Measurements from ENCODE around the gene NR1I2.

Gene NR1I2

DNA sequence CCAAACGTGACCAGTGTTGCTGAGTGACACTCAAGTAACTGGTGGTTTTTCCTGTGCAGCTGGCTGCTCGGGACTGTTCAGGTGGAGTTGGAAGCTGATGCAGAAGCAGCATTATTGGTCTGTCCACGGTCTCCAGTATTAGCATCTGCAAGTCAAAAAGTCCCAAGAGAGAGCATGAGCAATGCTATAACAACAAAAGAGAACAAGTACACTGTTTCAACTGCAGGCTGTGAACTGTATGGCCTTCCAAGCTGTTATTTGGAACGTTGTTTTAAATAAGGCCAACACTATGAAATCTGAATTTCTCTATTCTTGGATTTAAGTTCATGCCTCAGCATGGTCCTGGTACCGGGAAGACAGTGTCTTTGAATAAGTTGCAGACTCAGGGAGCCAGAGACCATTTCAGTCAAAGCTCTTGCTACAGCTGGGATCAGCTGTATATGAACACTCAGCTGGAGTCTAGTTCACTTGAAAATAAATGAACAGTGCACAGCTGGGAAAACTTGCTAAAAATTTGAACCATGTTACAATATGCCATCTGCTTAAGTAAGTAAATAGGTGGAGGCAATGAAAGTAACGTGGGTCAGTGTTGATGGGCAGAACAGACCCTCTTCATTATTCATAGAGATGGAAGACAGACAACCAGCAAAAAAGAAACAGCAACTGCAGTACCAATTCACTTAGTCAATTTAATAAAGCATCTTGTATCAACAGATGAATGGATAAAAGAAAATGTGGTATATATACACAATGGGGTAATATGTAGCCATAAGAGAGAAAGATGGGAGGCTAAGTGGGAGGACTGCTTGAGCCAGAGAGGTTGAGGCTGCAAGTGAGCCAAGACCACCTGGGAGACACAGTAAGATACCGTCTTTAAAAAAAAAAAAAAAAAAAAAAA, 45.1 kb downstream of the NR1I2 start:
- no peaks in the 10 kb centered on the region for H3K4me1 Mint-ChIP-seq (ENCODE audit: low read depth)
- no peaks in the 10 kb centered on the region for H3K9me3 Mint-ChIP-seq
- no peak overlapping the region for H3K4me3 Mint-ChIP-seq
- H3K27ac Mint-ChIP-seq = no peak overlapping the region
- H3K36me3 Mint-ChIP-seq (ENCODE audit: low read depth) = peaks cover 16% of the 10 kb centered on the region
- no peaks in the 10 kb centered on the region for H3K27me3 Mint-ChIP-seq

GRCh38 chr3:119829420-119829819, 47.5 kb downstream of the NR1I2 start:
- H3K4me3 Mint-ChIP-seq = no peak overlapping the region
- H3K4me1 Mint-ChIP-seq (ENCODE audit: low read depth) = peaks cover under 1% of the 10 kb centered on the region
- no peaks in the 10 kb centered on the region for H3K27me3 Mint-ChIP-seq
- H3K9me3 Mint-ChIP-seq = no peaks in the 10 kb centered on the region
- H3K36me3 Mint-ChIP-seq (ENCODE audit: low read depth) = peaks cover 20% of the 10 kb centered on the region
- H3K27ac Mint-ChIP-seq = no peak overlapping the region

DNA sequence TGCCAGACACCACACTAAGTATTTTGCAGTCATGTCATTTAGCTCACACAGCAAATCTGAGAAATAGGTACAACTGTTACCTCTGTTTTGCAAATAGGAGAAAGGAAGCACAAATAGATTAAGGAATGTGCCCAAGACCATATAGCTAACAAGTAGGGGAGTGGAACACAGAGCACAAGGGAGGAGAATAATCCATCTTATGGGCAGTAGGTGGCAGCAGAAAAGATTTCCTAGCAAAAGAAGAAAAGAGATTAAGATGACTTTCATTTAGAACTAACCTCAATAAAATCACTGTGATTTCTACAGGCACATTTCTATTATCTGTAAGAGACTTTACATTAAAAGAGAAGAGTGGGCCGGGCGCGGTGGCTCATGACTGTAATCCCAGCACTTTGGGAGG, 49.1 kb downstream of the NR1I2 start:
- no peak overlapping the region for H3K4me3 Mint-ChIP-seq
- H3K27ac Mint-ChIP-seq = no peak overlapping the region

GRCh38 chr3:119831941-119832371, 50.1 kb downstream of the NR1I2 start:
- H3K4me3 Mint-ChIP-seq = no peak overlapping the region
- H3K27ac Mint-ChIP-seq = no peak overlapping the region
- H3K4me1 Mint-ChIP-seq (ENCODE audit: low read depth) = peaks cover 11% of the 10 kb centered on the region
- H3K36me3 Mint-ChIP-seq (ENCODE audit: low read depth) = peaks cover 8% of the 10 kb centered on the region
- no peaks in the 10 kb centered on the region for H3K9me3 Mint-ChIP-seq
- H3K27me3 Mint-ChIP-seq = no peaks in the 10 kb centered on the region

More for the DNA sequence above, 49.1 kb downstream of the NR1I2 start:
- H3K4me1 Mint-ChIP-seq (ENCODE audit: low read depth) = peaks cover 11% of the 10 kb centered on the region
- H3K36me3 Mint-ChIP-seq (ENCODE audit: low read depth) = peaks cover 9% of the 10 kb centered on the region
- H3K9me3 Mint-ChIP-seq = no peaks in the 10 kb centered on the region
- H3K27me3 Mint-ChIP-seq = no peaks in the 10 kb centered on the region

GRCh38 chr3:119834754-119835370, 53.0 kb downstream of the NR1I2 start:
- no peak overlapping the region for H3K27ac Mint-ChIP-seq
- peaks cover 11% of the 10 kb centered on the region for H3K36me3 Mint-ChIP-seq (ENCODE audit: low read depth)
- H3K9me3 Mint-ChIP-seq = no peaks in the 10 kb centered on the region
- no peak overlapping the region for H3K4me3 Mint-ChIP-seq
- H3K4me1 Mint-ChIP-seq (ENCODE audit: low read depth) = peaks cover 11% of the 10 kb centered on the region
- no peaks in the 10 kb centered on the region for H3K27me3 Mint-ChIP-seq

DNA sequence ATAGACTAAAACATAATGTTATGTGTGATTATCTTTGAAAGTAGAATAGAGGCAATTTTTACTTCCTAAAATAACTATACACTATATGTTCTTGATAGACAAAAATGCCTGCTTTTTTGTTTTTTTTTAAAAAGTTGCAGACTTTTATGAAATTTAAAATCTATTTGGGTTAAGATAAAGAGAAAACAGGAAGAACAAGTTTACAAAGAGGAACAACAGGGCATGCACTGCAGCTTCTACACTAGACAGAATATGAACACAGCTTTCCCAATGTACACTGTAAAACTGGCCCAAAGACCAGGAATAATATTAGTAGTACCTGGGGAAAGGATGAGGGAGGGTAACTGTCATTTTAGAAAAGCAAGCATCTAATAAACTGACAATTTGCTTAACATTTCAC, 53.7 kb downstream of the NR1I2 start:
- no peaks in the 10 kb centered on the region for H3K9me3 Mint-ChIP-seq
- H3K4me1 Mint-ChIP-seq (ENCODE audit: low read depth) = peaks cover 11% of the 10 kb centered on the region
- H3K27ac Mint-ChIP-seq = no peak overlapping the region
- no peak overlapping the region for H3K4me3 Mint-ChIP-seq
- peaks cover 11% of the 10 kb centered on the region for H3K36me3 Mint-ChIP-seq (ENCODE audit: low read depth)
- no peaks in the 10 kb centered on the region for H3K27me3 Mint-ChIP-seq

DNA sequence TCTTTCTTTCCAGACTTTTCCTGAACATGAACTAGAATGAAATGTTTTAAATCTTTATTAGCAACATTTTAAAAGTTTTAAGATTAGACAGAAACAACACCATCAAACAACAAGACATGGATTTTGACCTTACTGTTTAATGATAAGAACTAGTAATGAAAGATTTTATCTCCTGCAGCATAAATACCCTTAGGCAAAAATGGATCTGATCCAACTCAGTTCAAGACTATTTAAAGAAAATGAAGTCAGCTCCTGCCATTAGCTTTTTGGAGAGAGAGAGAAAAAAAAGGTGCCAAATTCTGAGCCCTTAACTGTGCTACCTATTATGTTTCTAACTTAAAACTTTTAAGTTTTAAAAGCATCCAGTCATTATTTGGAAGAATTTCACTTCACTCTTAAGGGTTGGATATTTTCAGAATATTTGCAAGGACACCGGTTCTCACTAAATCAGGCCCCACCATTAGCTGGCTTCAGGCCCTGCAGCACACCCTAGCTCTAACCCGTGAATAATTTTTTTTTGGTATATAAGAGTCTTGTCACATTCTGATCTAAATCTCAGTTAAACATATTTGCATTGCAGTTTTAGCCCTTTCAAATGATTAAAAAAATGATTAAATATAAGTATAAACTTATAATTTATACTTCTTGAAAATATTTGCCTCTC, 60.0 kb downstream of the NR1I2 start:
- Mint-ChIP-seq H3K4me3 (no peak overlapping the region), H3K4me1 (ENCODE audit: low read depth) (no peaks in the 10 kb centered on the region), H3K27me3 (no peaks in the 10 kb centered on the region), H3K9me3 (no peaks in the 10 kb centered on the region), H3K27ac (no peak overlapping the region), H3K36me3 (ENCODE audit: low read depth) (peaks cover 32% of the 10 kb centered on the region)

DNA sequence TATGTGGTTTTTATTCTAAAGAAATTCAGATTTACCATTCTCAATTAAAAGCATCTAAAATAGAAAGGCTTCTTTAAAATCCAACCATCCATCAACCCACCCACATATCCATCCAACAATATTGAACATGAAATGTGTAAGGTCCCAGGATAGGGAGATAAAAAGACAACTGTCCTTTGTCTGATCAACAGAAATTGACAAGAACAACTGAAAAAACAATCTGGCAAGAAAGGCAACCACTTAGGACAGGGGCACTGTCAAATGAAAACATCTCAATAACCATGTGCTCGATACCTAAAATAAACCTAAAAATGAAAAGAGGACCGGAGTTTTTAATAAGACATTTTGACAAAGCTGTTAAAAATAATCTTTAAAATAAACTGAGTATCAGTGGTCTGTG, 67.2 kb downstream of the NR1I2 start:
- Mint-ChIP-seq H3K9me3 (no peaks in the 10 kb centered on the region), H3K4me3 (no peak overlapping the region), H3K36me3 (ENCODE audit: low read depth) (peaks cover 56% of the 10 kb centered on the region), H3K4me1 (ENCODE audit: low read depth) (no peaks in the 10 kb centered on the region), H3K27me3 (no peaks in the 10 kb centered on the region), H3K27ac (no peak overlapping the region)

DNA sequence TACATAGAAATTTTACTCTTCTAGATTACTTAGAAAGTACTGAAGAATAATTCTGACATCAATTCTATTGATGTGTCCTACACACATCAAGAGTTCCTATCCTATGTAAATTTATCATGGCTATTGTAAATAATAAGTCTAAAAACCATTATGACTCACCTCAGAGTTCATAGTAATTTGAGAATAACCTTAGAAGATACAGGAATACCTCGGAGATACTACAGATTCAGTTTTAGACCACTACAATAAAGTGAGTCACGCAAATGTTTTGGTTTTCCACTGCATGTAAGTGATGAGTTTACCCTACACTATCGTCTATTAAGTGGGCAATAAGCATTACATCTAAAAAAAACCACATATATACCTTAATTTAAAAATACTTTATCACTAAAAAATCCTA, 74.8 kb downstream of the NR1I2 start:
- peaks cover 72% of the 10 kb centered on the region for H3K36me3 Mint-ChIP-seq (ENCODE audit: low read depth)
- no peak overlapping the region for H3K4me3 Mint-ChIP-seq
- peaks cover 21% of the 10 kb centered on the region for H3K9me3 Mint-ChIP-seq

DNA sequence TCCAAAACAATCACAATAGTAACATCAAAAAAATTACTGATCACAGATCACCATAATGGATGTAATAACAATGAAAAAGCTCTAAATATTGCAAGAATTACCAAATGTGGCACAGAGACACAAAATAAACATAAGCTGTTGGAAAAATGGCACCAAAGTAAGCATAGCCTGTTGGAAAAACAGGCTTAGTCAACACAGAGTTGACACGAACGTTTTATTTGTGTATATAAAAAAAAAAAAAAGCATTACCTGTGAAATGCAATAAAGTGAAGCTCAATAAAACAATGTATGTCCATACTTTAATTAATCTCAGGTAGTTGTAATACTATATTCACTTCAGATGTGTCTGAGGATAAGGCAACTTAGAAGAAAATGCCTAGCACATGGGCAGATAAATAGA, 77.1 kb downstream of the NR1I2 start:
- Mint-ChIP-seq H3K36me3 (ENCODE audit: low read depth) (peaks cover 88% of the 10 kb centered on the region), H3K4me3 (no peak overlapping the region), H3K27me3 (no peaks in the 10 kb centered on the region), H3K27ac (no peak overlapping the region), H3K4me1 (ENCODE audit: low read depth) (no peaks in the 10 kb centered on the region), H3K9me3 (peaks cover 21% of the 10 kb centered on the region)

More for the DNA sequence above, 74.8 kb downstream of the NR1I2 start:
- Mint-ChIP-seq H3K27ac (no peak overlapping the region), H3K4me1 (ENCODE audit: low read depth) (no peaks in the 10 kb centered on the region), H3K27me3 (no peaks in the 10 kb centered on the region)

GRCh38 chr3:119859728-119860127, 77.8 kb downstream of the NR1I2 start:
- Mint-ChIP-seq H3K27ac (no peak overlapping the region), H3K27me3 (no peaks in the 10 kb centered on the region), H3K4me1 (ENCODE audit: low read depth) (no peaks in the 10 kb centered on the region), H3K36me3 (ENCODE audit: low read depth) (peaks cover 86% of the 10 kb centered on the region), H3K9me3 (peaks cover 20% of the 10 kb centered on the region), H3K4me3 (no peak overlapping the region)

DNA sequence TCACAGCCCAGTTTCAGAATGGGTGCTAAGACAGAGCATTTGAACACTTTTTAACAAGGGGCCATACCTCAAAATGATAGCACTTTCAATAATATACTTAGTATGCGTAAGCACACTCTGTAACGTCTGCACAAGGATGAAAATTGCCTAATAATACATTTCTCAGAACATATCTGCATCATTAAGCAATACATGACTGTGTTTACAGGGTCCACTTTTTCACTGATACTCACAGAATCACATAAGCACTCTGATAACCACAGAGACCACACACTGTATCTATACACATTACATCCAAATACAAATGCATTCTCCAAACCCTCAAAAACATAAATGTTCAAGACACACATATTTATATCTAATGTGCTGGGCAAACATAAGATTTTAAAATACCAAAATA, 79.8 kb downstream of the NR1I2 start:
- Mint-ChIP-seq H3K4me1 (ENCODE audit: low read depth) (peaks cover 4% of the 10 kb centered on the region), H3K4me3 (no peak overlapping the region), H3K9me3 (peaks cover 10% of the 10 kb centered on the region), H3K27ac (no peak overlapping the region), H3K27me3 (no peaks in the 10 kb centered on the region), H3K36me3 (ENCODE audit: low read depth) (peaks cover 83% of the 10 kb centered on the region)

- Mint-ChIP-seq H3K4me1 (ENCODE audit: low read depth) (peaks cover 4% of the 10 kb centered on the region), H3K36me3 (ENCODE audit: low read depth) (peaks cover 78% of the 10 kb centered on the region), H3K27me3 (no peaks in the 10 kb centered on the region), H3K27ac (no peak overlapping the region), H3K4me3 (no peak overlapping the region), H3K9me3 (peaks cover 5% of the 10 kb centered on the region)
These were observed 80.7 kb downstream of the NR1I2 start for GRCh38 chr3:119862616-119863015.

- peaks cover 62% of the 10 kb centered on the region for H3K36me3 Mint-ChIP-seq (ENCODE audit: low read depth)
These were observed 82.6 kb downstream of the NR1I2 start for GRCh38 chr3:119864476-119864875.

More at GRCh38 chr3:119864476-119864875, 82.6 kb downstream of the NR1I2 start:
- Mint-ChIP-seq H3K27ac (no peak overlapping the region), H3K27me3 (no peaks in the 10 kb centered on the region), H3K9me3 (no peaks in the 10 kb centered on the region), H3K4me3 (no peak overlapping the region), H3K4me1 (ENCODE audit: low read depth) (peaks cover 4% of the 10 kb centered on the region)

Measured in stimulated activated naive CD8-positive, alpha-beta T cell treated with anti-CD3 and anti-CD28 coated beads, Interleukin-15, Interleukin-2, amounts not matched to agents 100 ng/mL and 50 ng/mL, for 24 hours (primary cell).